AG04450 (cell line): ENCODE data around the gene MYO5A. TPM values are rescaled to one million over a fixed set of nuclear protein-coding genes. Genes with fewer than 3 reads are reported as not detected.

ENCODE experiments used
- CTCF ChIA-PET: fragments of 300-600, 350-600 bp; formaldehyde crosslinking; extraction: SDS; loops from one replicate; lab custom pipeline; 2022; ENCODE audit warnings: antibody characterized with exemption, inconsistent platforms; lab: Charles Lee
- POLR2A ChIA-PET: fragments of 350-600 bp; formaldehyde crosslinking; extraction: SDS; loops from one replicate; lab custom pipeline; 2021; ENCODE audit warnings: antibody characterized with exemption, inconsistent platforms; lab: Yijun Ruan, JAX
- DNase-seq: peaks from one replicate; pipeline ENCODE4 v3.0.0-alpha.2; 2011; ENCODE audit warnings: low read depth, low spot score
- H3K27ac ChIP-seq: one replicate; pipeline ENCODE4 v1.5.1; 2012; ENCODE audit warnings: low read depth, low read length, control low read depth
- H3K27me3 ChIP-seq: one replicate; pipeline ENCODE4 v1.6.0; 2012; ENCODE audit warnings: low read length; ENCODE audit not compliant: control insufficient read depth, insufficient read depth
- H3K4me3 ChIP-seq: 2 replicates; pipeline ENCODE4 v1.5.1; 2011; ENCODE audit warnings: mild to moderate bottlenecking, low read depth, low read length, control low read depth
- H3K9me3 ChIP-seq: 2 replicates; pipeline ENCODE4 v1.5.1; 2012; ENCODE audit warnings: low read length; ENCODE audit not compliant: control insufficient read depth, insufficient read depth
- CTCF ChIP-seq: IDR thresholded peaks from 2 replicates; pipeline ENCODE4 v1.5.1; 2011; ENCODE audit warnings: low read depth, low read length, control low read depth, inconsistent platforms
- polyA plus RNA-seq: library from polyadenylated mRNA; depleted of rRNA; stranded (reverse); fragments of >200 nt; gene quantifications from 2 replicates; pipeline ENCODE4 v1.2.3, GENCODE V29; 2011; rRNA removed
- small RNA-seq: library from RNA; depleted of rRNA; stranded (forward); fragments of <200 nt; gene quantifications from one replicate; pipeline ENCODE3, GENCODE V24; 2012; ENCODE audit warnings: low read depth; ENCODE audit not compliant: insufficient read length

The MYO5A gene
- polyA plus RNA-seq, 1 experiment, result 37.2 TPM

GRCh38 chr15:52261026-52261425 lies 267.7 kb downstream of the MYO5A start:
- ChIA-PET CTCF (interaction anchor here (1.2 to 1.5 kb wide), 4 partner anchors 9 to 475 kb away, joined by 3 to 6 read pairs (median 4); no protein-coding TSS in a partner anchor), POLR2A (no interaction called here)
- no peak for TF ChIP-seq CTCF
- Histone ChIP-seq H3K27me3 (no peaks in the 10 kb centered on the region), H3K4me3 (no peak overlapping the region), H3K27ac (no peak overlapping the region), H3K9me3 (no peaks in the 10 kb centered on the region; the same call in 1 of the 2 replicates)
- DNase-seq, result no peak

- no peak for DNase-seq
- no peak overlapping the region for H3K27ac ChIP-seq
- ChIA-PET CTCF (interaction anchor here (0.7 to 1.8 kb wide), 2 partner anchors 340 to 476 kb away, joined by 3 to 6 read pairs; no protein-coding TSS in a partner anchor), POLR2A (no interaction called here)
- no peaks in the 10 kb centered on the region; the same call in 1 of the 2 replicates for H3K9me3 ChIP-seq
- no peaks in the 10 kb centered on the region for H3K27me3 ChIP-seq
- H3K4me3 ChIP-seq, result no peak overlapping the region
- TF ChIP-seq CTCF, result no peak
Observed at GRCh38 chr15:52259503-52259902, 269.2 kb downstream of the MYO5A start.

GRCh38 chr15:52258461-52258860 lies 270.2 kb downstream of the MYO5A start:
- no peak for TF ChIP-seq CTCF
- Histone ChIP-seq H3K9me3 (no peaks in the 10 kb centered on the region; the same call in 1 of the 2 replicates), H3K27ac (no peak overlapping the region), H3K27me3 (no peaks in the 10 kb centered on the region), H3K4me3 (no peak overlapping the region)
- DNase-seq, result no peak
- ChIA-PET CTCF (interaction anchor here (1.8 kb wide), 1 partner anchor 477 kb away, joined by 6 read pairs; no protein-coding TSS in a partner anchor), POLR2A (no interaction called here)

GRCh38 chr15:52257734-52258062 lies 271.0 kb downstream of the MYO5A start:
- ChIA-PET POLR2A (no interaction called here), CTCF (interaction anchor here (0.5 to 2.2 kb wide), 7 partner anchors 22 to 478 kb away, joined by 3 to 34 read pairs (median 5); no protein-coding TSS in a partner anchor)
- DNase-seq, result no peak
- Histone ChIP-seq H3K27ac (no peak overlapping the region), H3K4me3 (no peak overlapping the region), H3K9me3 (no peaks in the 10 kb centered on the region; the same call in 1 of the 2 replicates), H3K27me3 (no peaks in the 10 kb centered on the region)
- TF ChIP-seq CTCF, result no peak

Small RNAs within 50 kb of the gene (small RNA-seq; reads per million reads assigned to genes)
- not detected for gene MIR1266

Other genes starting within 250 kb of the MYO5A start
- gene MYO5C, start 233.1 kb downstream of the MYO5A start, polyA plus RNA-seq, result 0.14 and 0.24 TPM in 2 replicates
- gene ARPP19, start 40.1 kb upstream of the MYO5A start, polyA plus RNA-seq, result 62.8 and 86.3 TPM in 2 replicates
- gene ATOSA, start 150.5 kb upstream of the MYO5A start, polyA plus RNA-seq, result 20.9 and 23.9 TPM in 2 replicates